Measurements from ENCODE around the gene ALDH3A2.

ALDH3A2 gene

GRCh38 chr17:19660219-19660870 lies 11.8 kb downstream of the ALDH3A2 start:
- no peak for TF ChIP-seq CTCF (conservative IDR thresholded peaks at IDR 0.05; ENCODE audit: low read depth, low read length)
- Histone ChIP-seq H3K4me1 (ENCODE audit: low read depth, poor library complexity, severe bottlenecking) (no peaks in the 10 kb centered on the region), H2AFZ (ENCODE audit: low read depth) (no peak overlapping the region), H3K27me3 (ENCODE audit: insufficient read depth, low read depth) (no peaks in the 10 kb centered on the region), H3K36me3 (ENCODE audit: insufficient read depth) (no peaks in the 10 kb centered on the region), H3K79me2 (ENCODE audit: insufficient read depth, low read depth) (no peaks in the 10 kb centered on the region), H3K4me3 (IDR thresholded peaks at IDR 0.05; ENCODE audit: insufficient read depth, low read depth, low read length) (no peak overlapping the region), H4K20me1 (ENCODE audit: insufficient read depth) (no peaks in the 10 kb centered on the region), H3K9ac (no peak overlapping the region), H3K27ac (no peak overlapping the region), H3K4me2 (no peak overlapping the region)

GRCh38 chr17:19661121-19661520 lies 12.6 kb downstream of the ALDH3A2 start:
- H3K79me2 ChIP-seq (ENCODE audit: insufficient read depth, low read depth) = no peaks in the 10 kb centered on the region
- no peak overlapping the region for H3K27ac ChIP-seq
- H3K27me3 ChIP-seq (ENCODE audit: insufficient read depth, low read depth) = no peaks in the 10 kb centered on the region
- H3K4me1 ChIP-seq (ENCODE audit: low read depth, poor library complexity, severe bottlenecking) = no peaks in the 10 kb centered on the region
- no peak for TF ChIP-seq CTCF (conservative IDR thresholded peaks at IDR 0.05; ENCODE audit: low read depth, low read length)
- H3K9ac ChIP-seq = no peak overlapping the region
- no peak overlapping the region for H3K4me3 ChIP-seq (IDR thresholded peaks at IDR 0.05; ENCODE audit: insufficient read depth, low read depth, low read length)
- H4K20me1 ChIP-seq (ENCODE audit: insufficient read depth) = no peaks in the 10 kb centered on the region
- H2AFZ ChIP-seq (ENCODE audit: low read depth) = no peak overlapping the region
- no peaks in the 10 kb centered on the region for H3K36me3 ChIP-seq (ENCODE audit: insufficient read depth)
- no peak overlapping the region for H3K4me2 ChIP-seq

GRCh38 chr17:19663097-19663496 lies 14.5 kb downstream of the ALDH3A2 start:
- Histone ChIP-seq H3K4me3 (IDR thresholded peaks at IDR 0.05; ENCODE audit: insufficient read depth, low read depth, low read length) (no peak overlapping the region), H3K27ac (no peak overlapping the region), H3K79me2 (ENCODE audit: insufficient read depth, low read depth) (no peaks in the 10 kb centered on the region), H3K4me1 (ENCODE audit: low read depth, poor library complexity, severe bottlenecking) (no peaks in the 10 kb centered on the region), H3K36me3 (ENCODE audit: insufficient read depth) (no peaks in the 10 kb centered on the region), H2AFZ (ENCODE audit: low read depth) (no peak overlapping the region), H3K4me2 (no peak overlapping the region), H3K27me3 (ENCODE audit: insufficient read depth, low read depth) (no peaks in the 10 kb centered on the region), H4K20me1 (ENCODE audit: insufficient read depth) (no peaks in the 10 kb centered on the region), H3K9ac (no peak overlapping the region)
- TF ChIP-seq CTCF (conservative IDR thresholded peaks at IDR 0.05; ENCODE audit: low read depth, low read length) = no peak

GRCh38 chr17:19664136-19664820 lies 15.7 kb downstream of the ALDH3A2 start:
- no peak overlapping the region for H3K27ac ChIP-seq
- no peak overlapping the region for H3K4me3 ChIP-seq (IDR thresholded peaks at IDR 0.05; ENCODE audit: insufficient read depth, low read depth, low read length)
- H3K4me1 ChIP-seq (ENCODE audit: low read depth, poor library complexity, severe bottlenecking) = no peaks in the 10 kb centered on the region
- no peak overlapping the region for H3K4me2 ChIP-seq
- no peak overlapping the region for H2AFZ ChIP-seq (ENCODE audit: low read depth)
- no peaks in the 10 kb centered on the region for H4K20me1 ChIP-seq (ENCODE audit: insufficient read depth)
- no peaks in the 10 kb centered on the region for H3K36me3 ChIP-seq (ENCODE audit: insufficient read depth)
- no peak overlapping the region for H3K9ac ChIP-seq
- H3K27me3 ChIP-seq (ENCODE audit: insufficient read depth, low read depth) = no peaks in the 10 kb centered on the region
- TF ChIP-seq CTCF (conservative IDR thresholded peaks at IDR 0.05; ENCODE audit: low read depth, low read length) = no peak
- H3K79me2 ChIP-seq (ENCODE audit: insufficient read depth, low read depth) = no peaks in the 10 kb centered on the region

Measured in KMS-11 (cell line).